Activated CD8-positive, alpha-beta T cell treated with anti-CD3 and anti-CD28 coated beads for 36 hours (primary cell): Measurements from ENCODE around the gene EDRF1. TPM values are rescaled to one million over a fixed set of nuclear protein-coding genes. Genes with fewer than 3 reads are reported as not detected.

ENCODE experiments used
- ATAC-seq: fragments of 200-7000 bp; cut with Tn5 transposase; one replicate; pipeline ENCODE4 v1.10.0; 2021; ENCODE audit warnings: mild to moderate bottlenecking, moderate library complexity
- CTCF ChIA-PET: fragments of 350-600 bp; sonication (Branson Sonifier 250); formaldehyde crosslinking; loops from one replicate; lab custom pipeline; 2021; ENCODE audit warnings: antibody characterized with exemption; lab: Charles Lee
- POLR2A ChIA-PET: fragments of 350-600 bp; sonication (Branson Sonifier 250); formaldehyde crosslinking; loops from one replicate; lab custom pipeline; 2021; ENCODE audit warnings: antibody characterized with exemption; lab: Charles Lee
- DNase-seq: peaks from one replicate; pipeline ENCODE4 v3.0.0-alpha.2; 2020
- H3K27ac Mint-ChIP-seq: one replicate; pipeline ENCODE4 v1.8.0; 2021; ENCODE audit warnings: mild to moderate bottlenecking, mixed read lengths
- H3K27me3 Mint-ChIP-seq: one replicate; pipeline ENCODE4 v1.8.0; 2021; ENCODE audit warnings: mixed read lengths
- H3K36me3 Mint-ChIP-seq: one replicate; pipeline ENCODE4 v1.8.0; 2021; ENCODE audit warnings: low read depth, mixed read lengths
- H3K4me1 Mint-ChIP-seq: one replicate; pipeline ENCODE4 v1.8.0; 2021; ENCODE audit warnings: low read depth, mixed read lengths
- H3K4me3 Mint-ChIP-seq: one replicate; pipeline ENCODE4 v1.8.0; 2021; ENCODE audit warnings: mild to moderate bottlenecking, moderate library complexity, mixed read lengths
- H3K9me3 Mint-ChIP-seq: one replicate; pipeline ENCODE4 v1.8.0; 2021; ENCODE audit warnings: mixed read lengths
- intact Hi-C: fragments of 100-400 bp; cut with micrococcal nuclease; formaldehyde crosslinking; loops from one replicate; pipeline ENCODE4 v1.10.0; 2022
- total RNA-seq, 2 experiments: library from RNA; stranded (reverse); gene quantifications; one replicate each; pipeline ENCODE4 v1.2.3, GENCODE V29; 2021
- TF ChIP-seq, protein P1 (sequence below): fragments of 200-600 bp; IDR thresholded peaks from one replicate; pipeline ENCODE4 v1.8.0; 2022; ENCODE audit warnings: antibody characterized with exemption, mild to moderate bottlenecking

The EDRF1 gene
- total RNA-seq, 2 experiments from 2014 or later: 26.3 to 26.4 TPM

DNA sequence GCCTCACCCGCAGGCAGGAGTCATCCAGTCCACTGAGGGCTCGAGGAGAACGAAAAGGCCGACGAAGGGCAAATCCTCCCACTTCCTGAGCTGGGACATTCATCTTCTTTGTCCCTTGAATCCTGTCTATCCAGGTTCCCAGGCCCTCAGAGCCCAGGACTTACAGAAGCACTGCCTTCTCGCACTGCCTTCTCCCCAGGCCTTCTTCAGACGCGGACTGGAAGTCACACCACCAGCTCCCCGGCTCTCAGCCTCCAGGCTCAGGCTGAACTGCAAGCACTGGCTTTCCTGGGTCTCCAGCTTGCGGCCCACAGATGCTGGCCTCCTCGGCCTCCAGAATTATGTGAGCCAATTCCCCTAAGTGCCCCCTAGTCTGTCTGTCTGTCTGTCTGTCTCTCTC, 62.5 kb downstream of the EDRF1 start:
- Mint-ChIP-seq H3K9me3 (no peaks in the 10 kb centered on the region), H3K27me3 (no peaks in the 10 kb centered on the region), H3K36me3 (no peaks in the 10 kb centered on the region), H3K4me1 (peaks cover 5% of the 10 kb centered on the region), H3K4me3 (no peak overlapping the region), H3K27ac (no peak overlapping the region)
- ChIA-PET POLR2A (interaction anchor here (0.9 kb wide), 1 partner anchor 13 kb away, joined by 3 read pairs; no protein-coding TSS in a partner anchor), CTCF (no interaction called here)
- ATAC-seq: no peak
- TF ChIP-seq, protein P1, sequence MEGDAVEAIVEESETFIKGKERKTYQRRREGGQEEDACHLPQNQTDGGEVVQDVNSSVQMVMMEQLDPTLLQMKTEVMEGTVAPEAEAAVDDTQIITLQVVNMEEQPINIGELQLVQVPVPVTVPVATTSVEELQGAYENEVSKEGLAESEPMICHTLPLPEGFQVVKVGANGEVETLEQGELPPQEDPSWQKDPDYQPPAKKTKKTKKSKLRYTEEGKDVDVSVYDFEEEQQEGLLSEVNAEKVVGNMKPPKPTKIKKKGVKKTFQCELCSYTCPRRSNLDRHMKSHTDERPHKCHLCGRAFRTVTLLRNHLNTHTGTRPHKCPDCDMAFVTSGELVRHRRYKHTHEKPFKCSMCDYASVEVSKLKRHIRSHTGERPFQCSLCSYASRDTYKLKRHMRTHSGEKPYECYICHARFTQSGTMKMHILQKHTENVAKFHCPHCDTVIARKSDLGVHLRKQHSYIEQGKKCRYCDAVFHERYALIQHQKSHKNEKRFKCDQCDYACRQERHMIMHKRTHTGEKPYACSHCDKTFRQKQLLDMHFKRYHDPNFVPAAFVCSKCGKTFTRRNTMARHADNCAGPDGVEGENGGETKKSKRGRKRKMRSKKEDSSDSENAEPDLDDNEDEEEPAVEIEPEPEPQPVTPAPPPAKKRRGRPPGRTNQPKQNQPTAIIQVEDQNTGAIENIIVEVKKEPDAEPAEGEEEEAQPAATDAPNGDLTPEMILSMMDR: no peak
- no peak for DNase-seq
- intact Hi-C loops: no loop called here

DNA sequence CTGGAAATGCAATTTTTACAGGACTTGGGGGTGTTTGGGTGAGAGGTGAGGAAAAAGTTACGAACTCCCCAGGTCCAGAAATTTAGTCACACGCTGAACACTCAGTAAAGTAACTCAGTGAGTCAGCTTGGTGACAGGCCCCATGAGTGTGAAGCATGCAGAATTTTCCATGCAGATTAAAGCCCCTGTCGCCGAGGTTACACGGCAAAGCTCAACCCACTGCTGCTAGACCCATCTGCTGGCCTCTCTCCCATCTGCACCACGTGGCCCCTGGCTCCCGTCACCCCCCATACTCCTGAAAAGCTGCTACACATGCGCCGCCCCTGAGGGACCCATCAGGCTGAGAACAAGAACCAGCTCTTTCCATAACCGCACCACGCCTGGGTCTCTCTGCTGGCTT, 63.1 kb downstream of the EDRF1 start:
- TF ChIP-seq, protein P1: no peak
- intact Hi-C loops: no loop called here
- H3K4me3 Mint-ChIP-seq: no peak overlapping the region
- ChIA-PET CTCF (interaction anchor here (1.6 kb wide), 1 partner anchor 17 kb away, joined by 4 read pairs; no protein-coding TSS in a partner anchor), POLR2A (no interaction called here)
- ATAC-seq: no peak
- no peaks in the 10 kb centered on the region for H3K27me3 Mint-ChIP-seq
- no peaks in the 10 kb centered on the region for H3K9me3 Mint-ChIP-seq
- DNase-seq: no peak
- H3K36me3 Mint-ChIP-seq: no peaks in the 10 kb centered on the region
- H3K4me1 Mint-ChIP-seq: peaks cover 9% of the 10 kb centered on the region
- no peak overlapping the region for H3K27ac Mint-ChIP-seq

DNA sequence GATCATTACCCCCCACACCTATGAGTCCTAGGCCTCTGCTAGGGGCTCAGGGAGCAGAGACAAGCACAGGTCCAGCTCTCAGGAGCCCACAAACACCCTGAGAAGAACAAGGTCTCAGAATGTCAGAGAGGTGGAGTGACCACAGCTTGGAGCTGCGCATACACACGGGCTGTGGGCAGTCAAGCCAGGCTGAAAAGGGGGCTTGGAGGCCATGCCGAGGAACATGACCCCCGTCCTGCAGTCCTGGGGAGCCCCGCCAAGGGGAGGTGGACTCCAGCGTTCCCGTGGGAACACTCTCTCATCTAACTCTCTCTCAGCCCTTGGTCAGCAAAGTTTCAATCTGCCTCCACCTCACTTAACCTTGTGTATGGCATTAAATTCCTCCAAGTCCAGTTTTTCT, 63.9 kb downstream of the EDRF1 start:
- no peak for DNase-seq
- ChIA-PET POLR2A (no interaction called here), CTCF (interaction anchor here (1.6 kb wide), 1 partner anchor 18 kb away, joined by 4 read pairs; no protein-coding TSS in a partner anchor)
- H3K4me3 Mint-ChIP-seq: no peak overlapping the region
- TF ChIP-seq, protein P1: no peak
- H3K27me3 Mint-ChIP-seq: no peaks in the 10 kb centered on the region
- no peaks in the 10 kb centered on the region for H3K9me3 Mint-ChIP-seq
- peaks cover 17% of the 10 kb centered on the region for H3K4me1 Mint-ChIP-seq
- H3K36me3 Mint-ChIP-seq: peaks cover 3% of the 10 kb centered on the region
- H3K27ac Mint-ChIP-seq: no peak overlapping the region
- no peak for ATAC-seq
- intact Hi-C loops: no loop called here

DNA sequence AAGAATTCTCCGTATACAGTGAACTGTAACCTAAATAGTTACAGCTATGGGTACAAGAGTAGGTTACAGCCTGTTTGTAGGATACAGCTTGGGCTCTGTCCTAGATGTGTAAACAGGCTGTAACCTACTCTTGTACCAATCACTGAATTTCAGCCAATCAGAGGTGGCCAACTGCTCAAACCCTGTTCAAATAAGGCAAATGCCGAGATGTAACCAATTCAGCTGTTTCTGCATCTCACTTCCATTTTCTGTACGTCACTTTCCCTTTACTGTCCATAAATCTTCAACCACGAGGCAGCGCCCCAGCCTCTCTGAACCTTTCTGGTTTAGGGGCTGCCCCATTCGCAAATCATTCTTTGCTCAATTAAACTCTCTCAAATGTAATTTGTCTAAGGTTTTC, 64.4 kb downstream of the EDRF1 start:
- DNase-seq: no peak
- ChIA-PET CTCF (interaction anchor here (1.6 kb wide), 1 partner anchor 19 kb away, joined by 4 read pairs; no protein-coding TSS in a partner anchor), POLR2A (no interaction called here)
- ATAC-seq: no peak
- peaks cover 21% of the 10 kb centered on the region for H3K4me1 Mint-ChIP-seq
- H3K27ac Mint-ChIP-seq: no peak overlapping the region
- peaks cover 7% of the 10 kb centered on the region for H3K36me3 Mint-ChIP-seq
- TF ChIP-seq, protein P1: no peak
- no peaks in the 10 kb centered on the region for H3K9me3 Mint-ChIP-seq
- no peak overlapping the region for H3K4me3 Mint-ChIP-seq
- no peaks in the 10 kb centered on the region for H3K27me3 Mint-ChIP-seq
- intact Hi-C loops: no loop called here

DNA sequence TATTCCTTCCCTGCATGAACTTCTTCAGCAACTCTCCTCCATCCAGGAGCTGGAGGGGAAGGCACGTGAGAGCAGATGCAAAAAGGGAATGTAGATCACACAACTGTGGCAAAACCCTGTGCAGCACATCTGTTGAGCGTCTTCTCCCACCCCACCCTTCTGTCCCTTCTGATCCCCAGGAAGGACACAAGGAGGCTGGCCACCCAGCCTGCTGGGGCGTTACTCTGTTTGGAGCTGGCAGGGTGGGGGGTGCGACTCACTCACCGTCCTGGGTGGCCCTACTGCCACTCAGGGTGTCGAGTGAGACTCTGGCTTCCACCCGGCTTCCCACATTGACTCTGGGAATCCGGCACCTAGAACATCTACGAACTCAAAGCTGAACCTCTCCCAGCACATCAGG, 66.3 kb downstream of the EDRF1 start:
- H3K36me3 Mint-ChIP-seq: peaks cover 12% of the 10 kb centered on the region
- H3K27me3 Mint-ChIP-seq: no peaks in the 10 kb centered on the region
- CTCF ChIA-PET: no interaction called here

More for the DNA sequence above, 66.3 kb downstream of the EDRF1 start:
- intact Hi-C loops: no loop called here
- DNase-seq (no peak), ATAC-seq (no peak)
- TF ChIP-seq, protein P1: no peak
- Mint-ChIP-seq H3K4me1 (peaks cover 26% of the 10 kb centered on the region), H3K27ac (no peak overlapping the region), H3K9me3 (no peaks in the 10 kb centered on the region), H3K4me3 (no peak overlapping the region)
- POLR2A ChIA-PET: no interaction called here
